Activated CD8-positive, alpha-beta memory T cell treated with anti-CD3 and anti-CD28 coated beads for 4 hours (primary cell): Measurements from ENCODE around the gene SPON1.
A peak's percentile ranks its signal among the peaks of the same experiment; 100 is the strongest.

ENCODE experiments used
- DNase-seq, 2 donors: peaks; one replicate each; pipeline ENCODE4 v3.0.0-alpha.2; 2020; ENCODE audit warnings: low read depth in 2 of 2

Gene SPON1

GRCh38 chr11:13944016-13944415 lies 18.5 kb upstream of the SPON1 start:
- DNase-seq: no peak

GRCh38 chr11:13944911-13945425 lies 17.6 kb upstream of the SPON1 start:
- no peak for DNase-seq

GRCh38 chr11:13947379-13947778 lies 15.1 kb upstream of the SPON1 start:
- no peak for DNase-seq

- no peak for DNase-seq
Observed at GRCh38 chr11:13949876-13950275, 12.6 kb upstream of the SPON1 start.

GRCh38 chr11:13952221-13952620 lies 10.3 kb upstream of the SPON1 start:
- DNase-seq: no peak

- DNase-seq: no peak
Observed at GRCh38 chr11:13952668-13953067, 9.9 kb upstream of the SPON1 start.

GRCh38 chr11:13954591-13954990 lies 7.9 kb upstream of the SPON1 start:
- no peak for DNase-seq

- peak in 1 of 2 donors; percentile 17 for DNase-seq
Observed at GRCh38 chr11:13955971-13956421, 6.5 kb upstream of the SPON1 start.

GRCh38 chr11:13956988-13957387 lies 5.5 kb upstream of the SPON1 start:
- no peak for DNase-seq

- no peak for DNase-seq
Observed at GRCh38 chr11:13958641-13959400, 3.7 kb upstream of the SPON1 start.

- DNase-seq: no peak
Observed at GRCh38 chr11:13962198-13962561, 343 bp upstream of the SPON1 start.

GRCh38 chr11:13963169-13963948 lies 836 bp downstream of the SPON1 start:
- DNase-seq: no peak

- DNase-seq: no peak
Observed at GRCh38 chr11:13963949-13964770, 1.6 kb downstream of the SPON1 start.

- DNase-seq: no peak
Observed at GRCh38 chr11:13964771-13965074, 2.2 kb downstream of the SPON1 start.

- DNase-seq: no peak
Observed at GRCh38 chr11:13965337-13965736, 2.8 kb downstream of the SPON1 start.

GRCh38 chr11:13966013-13966412 lies 3.5 kb downstream of the SPON1 start:
- DNase-seq: no peak

GRCh38 chr11:13966486-13966885 lies 4.0 kb downstream of the SPON1 start:
- DNase-seq: no peak

- no peak for DNase-seq
Observed at GRCh38 chr11:13970986-13971385, 8.5 kb downstream of the SPON1 start.

- no peak for DNase-seq
Observed at GRCh38 chr11:13972043-13972910, 9.8 kb downstream of the SPON1 start.

- DNase-seq: no peak
Observed at GRCh38 chr11:13972944-13973343, 10.4 kb downstream of the SPON1 start.

- DNase-seq: no peak
Observed at GRCh38 chr11:13974631-13975030, 12.1 kb downstream of the SPON1 start.
